GM15510 (cell line): ENCODE data around the gene LIX1.
A peak's percentile ranks its signal among the peaks of the same experiment; 100 is the strongest.

Experiments used
- POLR2A ChIP-seq: IDR thresholded peaks from 3 replicates; pipeline ENCODE4 v1.6.1; 2011; ENCODE audit warnings: borderline replicate concordance; ENCODE audit not compliant: insufficient read length; ENCODE audit errors: extremely low read depth

Gene LIX1

DNA sequence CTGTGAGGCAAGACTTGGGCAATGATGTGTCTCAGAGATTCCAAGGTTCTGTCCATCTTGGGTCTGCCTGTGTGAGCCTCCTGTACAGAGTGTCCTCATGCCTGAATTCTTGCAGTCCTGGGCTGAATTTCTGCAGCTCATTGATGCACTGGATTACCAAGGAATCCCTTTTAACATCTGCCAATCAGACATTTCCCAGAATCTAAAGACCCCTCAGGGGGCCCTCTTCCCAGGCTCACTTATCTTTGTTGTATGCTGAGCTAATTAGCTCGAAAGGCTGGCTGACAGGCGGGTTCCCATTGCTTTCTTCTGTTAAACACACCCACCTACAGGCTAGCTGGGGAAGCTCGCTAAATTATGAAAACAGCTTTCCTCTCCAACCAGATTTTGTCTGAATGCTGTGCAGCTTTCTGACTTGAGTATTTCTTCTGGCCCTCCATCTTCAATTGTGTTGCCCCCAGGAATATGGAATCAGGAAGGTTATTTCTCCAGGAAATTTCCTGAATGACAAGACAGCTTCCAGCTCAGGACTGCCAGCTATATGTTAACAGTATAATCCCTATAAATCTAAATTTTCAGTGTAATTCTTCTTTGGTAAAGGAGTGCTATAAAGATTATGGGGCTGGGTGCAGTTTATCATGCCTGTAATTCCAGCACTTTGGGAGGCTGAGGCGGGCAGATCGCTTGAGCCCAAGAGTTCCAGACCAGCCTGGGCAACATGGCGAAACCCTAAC is at the start of gene LIX1:
Gene LIX1, minus strand, starts transcription at position 91 of the 734 bp plus-strand sequence. Its CDS starts 35 bp downstream, at position 56.
- TF ChIP-seq POLR2A: no peak

DNA sequence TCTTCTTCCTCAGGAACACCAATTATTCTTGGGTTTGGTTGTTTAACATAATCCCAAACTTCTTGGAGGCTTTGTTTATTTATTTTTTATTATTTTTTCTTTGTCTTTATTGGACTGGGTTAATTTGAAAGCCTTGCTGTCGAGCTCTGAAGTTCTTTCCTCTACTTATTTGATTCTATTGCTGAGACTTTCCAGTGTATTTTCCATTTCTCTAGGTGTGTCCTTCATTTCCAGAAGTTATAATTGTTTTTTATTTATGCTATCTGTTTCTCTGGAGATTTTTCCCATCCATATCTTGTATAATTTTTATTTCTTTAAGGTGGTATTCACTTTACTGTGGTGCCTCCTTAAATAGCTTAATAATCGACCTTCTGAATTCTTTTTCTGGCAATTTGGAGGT is 49.5 kb upstream of the LIX1 start:
- no peak for TF ChIP-seq POLR2A

GRCh38 chr5:97183930-97184213 is 41.5 kb upstream of the LIX1 start:
- no peak for TF ChIP-seq POLR2A

DNA sequence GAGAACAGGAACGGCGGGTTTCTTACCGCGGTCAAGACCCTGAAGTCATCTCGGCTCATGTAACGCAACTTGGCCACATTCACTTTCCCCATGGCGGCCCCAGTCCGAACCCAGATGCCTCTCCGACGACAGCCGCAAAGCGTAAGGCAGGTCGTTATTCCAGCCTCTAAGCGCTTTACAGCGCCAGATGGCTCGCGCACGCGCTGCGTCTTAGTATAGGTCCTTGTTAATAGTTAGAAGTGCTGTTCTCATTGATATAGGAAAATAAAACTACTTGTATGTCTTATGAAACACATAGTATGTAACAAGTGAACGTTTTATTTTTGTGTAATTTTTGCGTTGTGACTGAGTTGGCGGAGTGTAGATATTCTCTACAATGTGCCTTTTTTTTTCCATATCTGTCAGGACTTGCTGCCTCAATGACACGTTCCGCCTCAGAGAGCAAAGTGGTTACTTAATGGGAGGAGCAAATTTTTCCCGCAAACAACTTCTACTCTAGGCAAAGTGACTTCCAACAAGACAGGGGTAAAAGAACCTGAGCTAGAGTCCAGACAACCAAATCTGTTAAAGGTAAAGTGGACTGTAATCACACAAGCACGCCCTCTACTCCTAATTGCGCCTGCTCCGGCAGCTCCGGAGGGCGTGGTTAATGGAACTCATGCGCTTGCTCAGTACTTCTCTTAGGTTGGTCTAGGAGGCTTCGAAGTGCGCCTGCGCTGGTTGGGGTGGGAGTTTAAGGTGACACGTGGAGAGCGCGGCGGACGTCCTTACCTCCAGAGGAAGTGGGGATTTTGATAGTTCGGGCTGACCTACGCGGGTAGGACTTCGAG is 40.9 kb upstream of the LIX1 start, which contains the start of gene RIOK2:
Gene RIOK2, minus strand, starts transcription at position 148 of the 830 bp plus-strand sequence. Its CDS starts 56 bp downstream, at position 92.
- TF ChIP-seq POLR2A: peak; percentile 75

DNA sequence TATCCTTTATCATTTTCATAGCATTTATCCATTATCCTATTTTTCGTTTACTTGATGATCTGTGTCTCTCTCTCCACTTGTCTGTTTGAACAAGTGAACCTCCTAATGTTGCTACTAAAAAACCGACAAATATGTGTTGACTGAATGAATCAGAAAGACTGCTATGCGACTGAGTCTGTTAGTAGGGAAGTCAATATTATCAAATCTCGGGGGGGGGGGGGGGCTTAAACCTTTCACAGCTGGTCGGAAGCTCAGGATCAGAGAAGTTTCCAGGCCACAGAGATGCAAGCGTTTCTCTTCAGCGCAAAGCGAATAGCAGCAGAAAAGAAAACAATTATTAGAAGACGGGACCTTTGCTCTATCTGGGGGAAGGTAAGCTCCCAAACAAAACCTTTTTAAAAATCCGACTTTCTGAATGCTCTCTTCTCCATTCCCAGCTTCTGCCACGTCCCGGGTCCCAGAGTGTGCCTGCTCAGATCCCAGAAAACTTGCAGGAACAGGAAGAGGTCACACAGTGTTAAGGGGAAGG is 40.2 kb upstream of the LIX1 start:
- no peak for TF ChIP-seq POLR2A

DNA sequence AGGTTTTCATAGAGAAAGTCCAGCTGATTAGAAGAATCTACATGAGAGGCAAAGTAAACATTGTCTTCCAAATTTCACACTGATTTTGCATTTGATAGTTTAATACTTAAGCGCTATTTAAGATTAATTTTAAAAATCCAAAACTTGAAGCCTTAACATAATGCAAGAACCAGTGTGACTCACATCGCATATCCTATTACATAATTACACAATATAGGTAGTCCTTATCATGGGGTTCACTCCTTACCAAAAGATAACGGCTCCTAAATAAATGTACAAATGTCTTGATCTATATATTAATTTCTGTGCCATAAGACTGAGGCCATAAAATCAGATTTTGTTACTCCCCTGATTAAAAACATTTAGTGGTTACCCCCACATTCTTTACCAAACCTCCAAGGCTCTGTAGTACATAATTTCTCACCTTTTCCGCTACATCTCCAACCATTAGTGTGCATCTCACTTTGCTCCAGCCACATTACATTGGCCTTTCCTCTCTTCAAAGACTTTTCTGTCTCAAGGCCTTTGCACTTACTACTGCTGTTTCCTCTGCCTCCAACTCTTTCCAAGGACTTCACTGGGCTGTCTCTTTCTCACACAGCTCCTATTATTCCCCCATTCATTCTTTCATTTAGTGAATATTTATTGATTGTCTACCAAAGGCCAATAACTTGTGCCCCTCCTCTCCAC is 39.6 kb upstream of the LIX1 start:
- TF ChIP-seq POLR2A: no peak

- no peak for TF ChIP-seq POLR2A
Observed at GRCh38 chr5:97172227-97172626, 29.8 kb upstream of the LIX1 start.

GRCh38 chr5:97171703-97172102 is 29.3 kb upstream of the LIX1 start:
- no peak for TF ChIP-seq POLR2A

DNA sequence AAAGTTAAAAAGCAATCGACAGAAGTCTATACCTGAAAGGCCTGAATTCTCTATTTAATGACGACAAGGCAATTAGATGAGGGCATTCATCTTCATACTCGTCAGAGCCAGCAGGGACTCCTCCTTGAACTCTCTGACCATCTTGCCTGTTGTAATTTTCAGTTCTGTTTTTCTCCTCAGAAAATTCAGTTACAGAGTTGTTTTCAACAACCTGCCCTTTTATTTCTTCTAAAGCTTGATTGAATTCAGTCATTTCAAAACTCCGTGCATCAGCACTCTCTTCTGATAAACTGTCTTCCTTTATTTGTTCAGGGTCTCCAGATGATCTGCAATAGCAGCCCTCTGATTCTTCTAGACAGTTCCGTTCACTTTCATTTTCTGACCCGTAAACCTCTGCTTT is 25.0 kb upstream of the LIX1 start:
- no peak for TF ChIP-seq POLR2A

DNA sequence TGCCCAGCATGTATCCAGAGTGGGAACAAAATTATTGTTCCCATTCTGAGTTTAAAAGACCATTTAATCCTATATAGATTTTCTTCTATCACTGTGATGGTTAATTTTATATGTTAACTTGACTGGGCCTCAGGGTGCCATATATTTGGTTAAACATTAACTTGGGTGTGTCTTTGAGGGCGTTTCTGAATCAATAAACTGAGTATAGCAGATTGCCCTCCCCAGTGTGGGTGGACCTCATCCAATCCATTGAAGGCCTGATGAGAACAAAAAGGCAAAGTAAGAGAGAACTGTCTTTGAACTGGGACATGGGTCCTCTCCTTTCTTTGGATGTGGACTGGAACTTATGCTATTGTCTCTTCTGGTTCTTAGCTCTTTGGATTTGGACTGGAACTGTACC is 23.3 kb upstream of the LIX1 start:
- TF ChIP-seq POLR2A: no peak

DNA sequence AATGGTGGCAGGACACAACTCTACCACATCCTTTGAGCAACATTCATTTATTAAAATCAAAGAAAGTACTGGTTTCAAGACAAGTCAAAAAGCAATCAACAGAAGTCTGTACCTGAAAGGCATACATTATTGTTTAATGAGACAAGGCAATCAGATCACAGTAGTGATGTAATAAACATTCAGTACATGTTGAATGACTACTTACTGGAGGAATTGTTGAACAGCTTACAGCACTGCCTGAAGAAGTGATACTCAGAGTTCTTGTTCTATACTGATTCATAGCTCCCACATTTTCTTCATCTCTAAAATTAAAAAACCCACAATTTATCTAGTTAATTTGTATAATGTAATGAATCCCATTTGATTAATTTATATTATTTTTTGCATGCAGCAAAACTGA is 22.4 kb upstream of the LIX1 start:
- TF ChIP-seq POLR2A: no peak

DNA sequence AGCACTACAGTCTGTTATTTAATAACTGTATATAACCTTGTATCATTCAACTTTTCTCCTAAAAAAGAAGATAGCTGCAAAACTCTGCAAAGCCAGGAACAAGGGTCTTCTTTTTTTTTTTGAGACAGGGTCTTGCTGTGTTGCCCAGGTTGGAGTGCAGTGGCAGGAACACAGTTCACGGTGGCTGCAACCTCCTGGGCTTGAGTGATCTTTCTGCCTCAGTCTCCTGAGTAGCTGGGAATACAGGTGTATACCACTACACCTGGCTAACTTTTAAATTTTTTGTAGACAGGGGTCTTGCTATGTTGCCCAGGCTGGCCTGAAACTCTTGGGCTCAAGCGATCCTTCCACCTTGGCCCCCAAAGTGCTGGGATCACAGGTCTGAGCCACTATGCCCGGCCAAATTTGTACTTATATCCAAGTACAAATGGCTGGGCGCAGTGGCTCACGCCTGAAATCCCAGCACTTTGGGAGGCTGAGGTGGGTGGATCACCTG is 21.4 kb upstream of the LIX1 start:
- no peak for TF ChIP-seq POLR2A

DNA sequence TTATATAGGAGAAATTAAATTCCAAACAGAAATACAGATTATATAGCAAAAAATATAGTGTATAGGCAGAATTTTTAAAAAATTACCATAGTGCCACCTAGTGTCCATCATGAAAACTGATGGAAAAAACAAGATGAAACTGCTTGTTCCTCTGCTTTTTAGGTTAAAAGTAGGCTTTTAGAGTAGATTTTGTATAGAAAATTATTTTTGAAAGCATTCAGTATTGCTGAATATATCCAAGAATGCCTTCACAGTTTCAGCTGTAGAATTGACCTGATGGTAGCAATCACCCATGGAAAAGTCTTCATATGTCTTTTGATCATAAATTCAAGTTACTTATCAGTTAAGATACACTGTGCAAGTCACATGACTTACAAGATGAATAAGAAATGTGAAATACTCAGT is 21.0 kb upstream of the LIX1 start:
- no peak for TF ChIP-seq POLR2A

GRCh38 chr5:97162045-97162444 is 19.6 kb upstream of the LIX1 start:
- TF ChIP-seq POLR2A: no peak

DNA sequence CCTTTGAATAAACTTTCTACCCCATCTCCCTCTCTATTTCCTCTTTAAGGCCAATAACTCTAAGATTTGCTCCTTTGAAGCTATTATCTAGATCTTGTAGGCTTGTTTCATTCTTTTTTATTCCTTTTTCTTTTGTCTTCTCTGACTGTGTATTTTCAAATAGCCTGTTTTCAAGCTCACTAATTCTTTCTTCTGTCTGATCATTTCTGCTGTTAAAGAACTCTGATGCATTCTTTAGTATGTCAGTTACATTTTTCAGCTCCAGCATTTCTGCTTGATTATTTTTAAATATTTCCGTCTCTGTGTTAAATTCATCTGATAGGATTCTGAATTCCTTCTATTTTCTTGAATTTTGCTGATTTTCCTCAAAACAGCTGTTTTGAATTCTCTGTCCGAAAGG is 15.3 kb upstream of the LIX1 start:
- TF ChIP-seq POLR2A: no peak
